GF-D8 (cell line): ENCODE measurements around the gene PAQR8.
"Not testable (repeated sequence)": the region's sequence is repeated elsewhere in the genome, so short reads cannot be mapped to it uniquely, and the experiment has no call there.

Experiments
- DNase-seq: peaks from one replicate; lab custom pipeline; 2025; lab: John Stamatoyannopoulos, UW

PAQR8 gene

DNA sequence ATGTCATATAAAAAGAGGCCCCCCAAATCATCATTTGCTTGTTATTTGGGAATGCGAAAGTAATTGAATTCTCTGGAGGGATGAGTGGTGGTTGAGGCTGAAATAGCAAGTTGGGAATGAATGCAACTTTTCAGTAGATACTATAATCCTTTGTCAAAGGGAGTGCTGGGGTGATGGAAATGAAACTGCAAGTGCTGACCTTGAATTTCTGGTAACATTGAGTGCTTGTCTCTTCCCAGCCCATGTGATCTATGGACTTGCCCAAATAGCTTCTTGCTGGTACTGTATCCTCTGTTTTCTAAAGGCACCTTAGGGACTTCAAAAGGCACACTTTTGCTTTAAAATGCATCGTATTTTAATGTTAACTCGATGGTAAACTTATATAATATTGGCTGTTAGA is 14.8 kb downstream of the PAQR8 start:
- DNase-seq, result no peak

DNA sequence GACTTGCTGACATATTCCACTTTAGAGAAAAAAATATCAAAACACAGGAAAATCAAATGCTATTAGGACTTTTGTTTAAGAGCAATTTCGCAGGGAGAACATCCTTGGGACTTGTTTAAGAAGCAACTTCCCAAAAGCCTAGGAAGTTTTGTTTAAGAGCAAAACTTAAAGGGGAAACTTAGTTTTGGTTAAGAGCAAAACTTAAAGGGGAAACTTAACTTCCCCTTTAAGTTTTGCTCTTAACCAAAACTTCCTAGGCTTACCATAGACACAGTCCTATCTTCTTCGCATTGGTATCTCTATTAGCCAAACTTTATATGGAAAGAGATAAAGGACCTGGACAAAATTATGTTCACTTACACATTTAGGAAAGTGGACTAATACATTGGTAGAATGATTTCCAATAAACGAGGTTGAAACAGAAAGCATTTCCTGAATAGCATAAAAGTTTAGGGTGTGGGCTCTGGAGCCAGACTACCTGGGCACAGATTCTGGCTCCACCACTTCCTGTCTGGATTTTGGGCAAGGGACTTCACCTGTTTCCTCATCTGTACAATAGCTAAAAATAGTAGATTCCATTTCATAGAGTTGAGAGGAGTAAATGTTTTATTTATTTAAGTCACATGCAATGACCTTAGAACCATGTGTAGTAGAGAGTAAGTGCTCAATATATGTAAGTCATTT is 15.7 kb downstream of the PAQR8 start:
- no peak for DNase-seq

- DNase-seq, result no peak
Measured at GRCh38 chr6:52381249-52381648, 19.3 kb downstream of the PAQR8 start.

GRCh38 chr6:52384145-52384766 is 22.3 kb downstream of the PAQR8 start:
- no peak for DNase-seq

DNA sequence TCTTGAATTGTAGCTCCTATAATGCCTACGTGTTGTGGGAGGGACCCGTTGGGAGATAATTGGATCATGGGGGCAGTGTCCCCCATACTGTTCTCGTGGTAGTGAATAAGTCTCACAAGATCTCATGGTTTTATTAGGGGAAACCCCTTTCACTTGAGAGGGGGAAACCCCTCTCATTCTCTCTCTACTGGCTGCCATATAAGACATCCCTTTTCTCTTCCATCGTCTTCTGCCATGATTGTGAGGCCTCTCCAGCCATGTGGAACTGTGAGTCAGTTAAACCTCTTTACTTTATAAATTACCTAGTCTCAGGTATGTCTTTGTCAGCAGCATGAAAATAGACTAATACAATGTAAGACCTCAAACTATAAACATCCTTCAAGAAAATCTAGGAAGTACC is 23.1 kb downstream of the PAQR8 start:
- DNase-seq, result no peak

DNA sequence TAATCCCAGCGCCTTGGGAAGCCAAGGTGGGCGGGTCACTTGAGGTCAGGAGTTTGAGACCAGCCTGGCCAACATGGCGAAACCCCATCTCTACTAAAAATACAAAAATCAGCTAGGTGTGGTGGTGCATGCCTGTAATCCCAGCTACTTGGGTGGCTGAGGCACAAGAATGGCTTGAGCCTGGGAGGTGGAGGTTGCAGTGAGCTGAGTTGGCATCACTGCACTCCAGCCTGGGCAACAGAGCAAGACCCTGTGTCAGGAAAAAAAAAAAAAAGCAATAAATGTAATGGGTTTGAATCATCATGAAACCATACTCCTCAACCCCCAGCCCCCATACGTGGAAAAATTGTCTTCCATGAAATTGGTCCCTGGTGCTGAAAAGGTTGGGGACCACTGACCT is 26.2 kb downstream of the PAQR8 start:
- DNase-seq, result not testable (repeated sequence)

DNA sequence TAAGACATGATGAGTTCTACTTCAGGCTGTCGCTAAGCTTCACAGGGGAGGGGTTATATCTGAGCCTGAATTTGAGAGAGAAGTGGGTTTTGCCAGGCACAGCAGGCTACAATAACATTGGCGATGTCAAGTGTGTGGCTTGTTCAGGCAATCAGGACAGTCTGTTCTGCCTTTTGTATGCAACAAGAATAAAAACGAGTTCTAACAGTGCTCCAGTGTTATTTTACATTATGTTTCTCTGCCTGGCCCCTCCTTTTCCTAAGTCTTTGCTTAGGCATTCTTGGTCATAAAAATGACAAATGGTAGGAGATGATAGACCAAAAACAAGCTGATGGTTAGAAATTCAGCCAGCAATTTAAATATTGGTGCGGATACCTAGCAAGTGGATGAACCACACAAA is 26.8 kb downstream of the PAQR8 start:
- no peak for DNase-seq

DNA sequence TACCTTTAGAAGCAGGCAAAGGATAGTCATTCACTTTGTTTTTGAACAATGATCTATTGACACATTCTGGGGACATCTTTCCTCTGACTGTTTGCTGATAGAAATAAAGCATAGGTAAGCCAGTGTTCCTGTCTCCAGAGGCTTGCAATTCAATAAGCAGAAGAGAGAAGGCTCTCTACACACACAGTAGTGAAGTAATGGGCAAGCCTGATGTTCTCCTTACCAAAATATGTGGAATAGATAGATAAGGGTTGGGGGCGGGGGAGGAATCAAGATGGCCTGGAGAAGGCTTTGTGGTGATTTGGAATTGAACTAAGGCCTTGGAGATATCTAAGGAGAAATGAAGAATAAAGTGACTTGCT is 27.3 kb downstream of the PAQR8 start:
- no peak for DNase-seq

DNA sequence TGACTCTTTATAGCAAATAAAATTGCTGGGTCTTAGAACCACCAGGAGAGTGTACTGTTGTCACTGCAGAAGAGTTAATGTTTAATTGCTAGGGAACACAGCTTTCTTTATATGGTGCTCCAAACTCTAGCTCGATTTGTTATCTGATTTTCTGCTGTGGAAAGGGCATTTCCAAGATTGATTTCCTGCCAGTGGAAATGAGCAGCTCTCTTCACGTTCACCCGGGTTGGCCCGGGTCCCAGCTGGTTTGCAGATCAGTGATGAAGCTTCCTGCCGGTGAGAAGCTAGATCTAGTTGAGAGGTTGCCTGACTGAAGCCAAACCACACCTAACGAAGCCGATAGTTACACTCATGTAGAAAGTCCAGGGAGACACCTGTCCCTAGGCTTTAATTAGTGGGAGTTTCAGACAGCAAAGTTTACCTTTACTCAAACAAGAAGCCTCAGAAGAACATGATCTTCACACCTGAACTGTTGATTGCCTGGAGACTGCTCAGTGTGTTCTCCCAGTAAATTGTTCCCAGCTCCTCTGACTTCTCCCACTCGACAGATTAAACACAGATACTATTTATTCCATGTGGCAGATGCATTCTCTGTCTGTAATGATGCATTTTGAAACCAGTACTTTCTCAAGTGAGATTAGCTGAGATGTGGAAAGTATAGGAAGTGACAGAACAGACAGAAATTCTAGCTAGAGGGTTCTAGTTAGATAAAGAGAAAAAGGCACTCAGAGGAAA is 27.8 kb downstream of the PAQR8 start:
- DNase-seq, result no peak

- no peak for DNase-seq
Measured at GRCh38 chr6:52390361-52390727, 28.4 kb downstream of the PAQR8 start.

DNA sequence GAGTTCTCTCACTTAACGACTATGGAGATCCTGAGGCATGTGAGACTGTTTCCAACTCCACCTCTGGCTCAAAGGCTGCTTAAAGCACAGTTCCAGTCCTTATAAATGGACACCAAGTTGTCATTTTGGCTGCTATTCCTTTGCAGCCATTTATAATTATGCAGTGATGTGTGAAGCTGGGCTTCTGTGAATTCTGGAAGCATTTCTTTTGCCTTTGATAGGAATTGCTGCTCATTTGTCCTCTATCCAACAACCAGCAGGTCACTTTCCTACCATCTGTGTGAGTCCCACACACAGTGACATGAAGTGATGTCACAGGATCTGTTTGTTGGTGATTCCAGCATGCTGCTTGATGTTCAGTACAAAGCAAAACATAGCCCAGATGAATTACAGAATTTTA is 29.6 kb downstream of the PAQR8 start:
- DNase-seq, result no peak

DNA sequence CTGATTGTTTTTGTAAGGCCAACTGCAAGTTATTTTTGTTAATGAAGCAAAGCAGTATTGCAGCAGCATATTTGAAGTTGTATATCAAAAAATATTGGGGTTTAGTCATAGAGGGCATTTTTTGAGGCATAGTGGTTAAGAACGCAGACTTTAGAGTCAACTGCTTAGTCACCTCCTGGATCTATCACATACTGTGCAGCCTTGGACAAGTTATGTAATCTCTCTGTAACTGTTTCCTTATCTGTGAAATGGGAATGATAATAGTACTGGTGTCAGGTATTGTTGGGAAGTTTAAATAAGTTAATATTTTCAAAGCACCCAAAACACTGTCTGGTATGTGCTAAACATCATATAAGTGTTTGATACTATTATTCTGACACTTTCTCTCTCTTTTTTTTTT is 31.0 kb downstream of the PAQR8 start:
- no peak for DNase-seq

DNA sequence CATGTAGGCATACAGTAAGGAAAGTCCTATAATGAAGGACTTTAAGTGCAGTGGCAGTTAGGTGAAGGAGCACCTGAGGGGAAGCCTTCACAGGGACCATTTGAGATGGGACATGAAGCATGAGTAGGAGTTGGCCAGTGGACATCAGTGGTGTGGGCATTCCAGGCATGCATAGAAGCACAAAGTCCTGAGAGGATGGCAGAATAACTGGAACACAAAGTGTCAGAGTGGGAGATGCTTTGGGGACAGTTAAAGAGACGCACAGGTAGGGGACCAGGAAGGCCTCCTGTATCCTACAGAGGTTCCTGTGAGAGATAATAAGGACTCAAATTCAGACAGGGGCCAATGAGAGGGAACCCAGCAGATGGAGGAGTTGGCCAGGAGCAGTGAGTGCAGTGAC is 31.8 kb downstream of the PAQR8 start:
- no peak for DNase-seq

GRCh38 chr6:52394251-52394666 is 32.3 kb downstream of the PAQR8 start:
- DNase-seq, result no peak

- no peak for DNase-seq
Measured at GRCh38 chr6:52395969-52396368, 34.0 kb downstream of the PAQR8 start.

GRCh38 chr6:52399511-52400312 is 37.8 kb downstream of the PAQR8 start:
- no peak for DNase-seq

DNA sequence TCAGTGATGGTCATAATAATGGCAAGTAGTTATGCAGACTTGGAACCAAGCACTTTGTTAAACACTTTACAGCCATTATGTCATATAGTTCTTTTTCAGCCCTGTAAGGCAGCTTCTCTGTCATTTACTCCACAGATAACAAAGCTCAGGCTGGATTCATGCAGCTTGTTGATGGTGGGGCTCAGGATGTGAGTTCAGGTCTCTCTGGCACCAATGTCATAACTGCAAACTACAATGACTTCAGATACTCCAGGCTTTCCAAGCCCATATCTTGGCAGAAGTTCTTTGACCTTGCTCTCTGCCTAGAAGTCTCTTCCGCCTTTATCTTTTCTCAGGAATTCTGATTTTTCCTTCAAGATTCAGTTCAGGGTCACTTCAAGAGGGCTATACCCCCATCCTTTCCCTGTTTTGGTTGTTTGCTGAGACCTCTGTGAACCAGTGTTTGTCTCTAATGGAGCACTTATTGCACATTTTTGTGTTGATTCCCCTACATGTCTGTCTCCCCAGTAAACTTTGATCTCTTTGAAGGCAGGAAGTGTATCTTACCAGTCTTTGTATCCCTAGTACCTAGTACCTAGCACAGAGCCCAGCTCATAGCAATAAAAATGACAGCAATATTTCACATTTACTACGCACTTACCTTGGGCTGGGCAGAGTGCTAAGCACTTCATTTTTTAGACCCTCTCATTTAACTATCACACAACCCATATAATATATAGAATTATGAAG is 38.5 kb downstream of the PAQR8 start:
- DNase-seq, result no peak

DNA sequence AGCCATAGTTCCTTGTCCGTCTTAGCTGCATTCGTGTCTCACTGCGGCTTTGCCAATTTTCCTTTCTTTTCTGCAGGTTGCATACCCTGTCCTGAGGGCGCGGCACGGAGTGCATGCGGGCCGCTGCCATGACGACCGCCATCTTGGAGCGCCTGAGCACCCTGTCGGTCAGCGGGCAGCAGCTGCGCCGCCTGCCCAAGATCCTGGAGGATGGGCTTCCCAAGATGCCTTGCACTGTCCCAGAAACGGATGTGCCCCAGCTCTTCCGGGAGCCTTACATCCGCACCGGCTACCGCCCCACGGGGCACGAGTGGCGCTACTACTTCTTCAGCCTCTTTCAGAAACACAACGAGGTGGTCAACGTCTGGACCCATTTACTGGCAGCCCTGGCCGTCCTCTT is 41.1 kb downstream of the PAQR8 start:
- DNase-seq, result no peak

DNA sequence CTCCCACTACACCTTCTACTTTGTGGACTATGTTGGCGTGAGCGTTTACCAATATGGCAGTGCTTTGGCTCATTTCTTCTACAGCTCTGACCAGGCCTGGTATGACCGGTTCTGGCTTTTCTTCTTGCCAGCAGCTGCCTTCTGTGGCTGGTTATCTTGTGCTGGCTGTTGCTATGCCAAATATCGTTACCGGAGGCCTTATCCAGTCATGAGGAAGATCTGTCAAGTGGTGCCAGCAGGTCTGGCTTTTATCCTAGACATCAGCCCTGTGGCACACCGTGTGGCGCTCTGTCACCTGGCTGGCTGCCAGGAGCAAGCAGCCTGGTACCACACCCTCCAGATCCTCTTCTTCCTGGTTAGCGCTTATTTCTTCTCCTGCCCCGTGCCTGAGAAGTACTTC is 41.7 kb downstream of the PAQR8 start:
- DNase-seq, result no peak

- DNase-seq, result no peak
Measured at GRCh38 chr6:52405243-52405642, 43.3 kb downstream of the PAQR8 start.

DNA sequence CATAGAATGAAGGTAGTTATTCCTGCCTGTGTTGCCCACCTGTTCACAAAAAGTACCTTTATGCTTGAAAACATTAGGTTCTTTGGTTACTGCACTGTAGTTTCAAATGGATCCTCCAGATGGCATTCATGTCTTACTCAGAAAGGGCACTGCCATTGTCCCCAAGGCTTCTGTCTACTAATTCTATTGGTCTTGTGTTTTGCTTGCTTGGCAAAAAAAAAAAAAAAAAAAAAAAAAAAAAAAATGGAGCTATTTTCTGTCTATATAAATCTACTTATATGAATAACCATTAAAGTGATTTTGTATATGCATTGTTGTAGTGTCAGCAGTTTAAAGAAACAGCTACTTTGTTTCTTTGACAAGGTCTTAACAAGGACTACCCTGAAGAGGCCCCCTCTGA is 45.5 kb downstream of the PAQR8 start:
- peak; percentile 20 for DNase-seq

- DNase-seq, result no peak
Measured at GRCh38 chr6:52409499-52409898, 47.5 kb downstream of the PAQR8 start.
